ENCODE data around the gene CA5A. TPM values are rescaled to one million over a fixed set of nuclear protein-coding genes. Genes with fewer than 3 reads are reported as not detected.

The CA5A gene
- total and polyA plus RNA-seq, 2 of the 13 experiments (the other 11 are each of a cell fraction or from before 2014, with no cell fraction given) = 66.8 to 106 TPM

DNA sequence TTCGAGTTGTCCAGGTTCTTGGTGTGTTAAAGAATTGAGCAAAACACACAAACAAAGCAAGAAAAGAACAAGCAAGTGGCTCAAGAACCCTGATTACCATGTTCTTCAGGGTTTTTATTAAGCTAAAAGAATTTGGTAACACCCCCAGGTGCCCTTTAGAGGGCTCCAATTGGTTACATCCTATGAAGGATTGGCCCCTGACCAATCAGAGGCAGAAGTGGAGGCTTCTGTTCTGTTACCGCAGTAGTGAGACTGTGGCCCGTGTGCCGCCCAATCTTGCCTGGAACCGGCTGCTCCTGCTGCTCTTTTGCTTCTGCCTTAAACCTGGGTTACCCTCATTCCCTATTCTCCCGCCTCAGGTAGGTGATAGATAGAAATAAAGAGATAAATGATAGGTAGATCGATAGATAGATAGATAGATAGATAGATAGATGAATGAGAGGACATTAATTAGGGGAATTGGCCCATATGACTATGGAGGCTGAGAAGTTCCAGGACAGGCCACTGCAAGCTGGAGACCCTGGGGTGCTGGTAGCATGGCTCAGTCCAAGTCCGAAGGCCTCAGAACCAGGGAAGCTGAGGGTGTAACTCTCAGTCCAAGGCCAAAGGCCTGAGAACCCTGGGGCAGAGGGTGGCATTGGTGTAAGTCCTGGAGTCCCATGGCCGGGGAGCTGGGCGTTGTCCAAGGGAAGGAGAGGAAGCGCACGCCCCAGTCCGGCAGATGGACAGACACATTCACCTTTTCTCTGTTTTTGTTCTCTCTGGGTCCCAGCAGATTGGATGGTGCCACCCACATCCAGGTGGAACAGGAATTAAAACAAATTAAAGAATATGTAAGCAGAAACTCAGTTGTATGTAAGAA, 3.5 kb upstream of the CA5A start (continued):
- TF ChIP-seq ZNF772 (CRISPR knock-in tag; IDR thresholded peaks at IDR 0.05) (0 out of 2 replicates have a peak, but pooled peaks have one; percentile 13), ZNF644 (CRISPR knock-in tag; IDR thresholded peaks at IDR 0.05; ENCODE audit: low read depth) (no peak), ZNF251 (CRISPR knock-in tag; IDR thresholded peaks at IDR 0.05) (no peak), ZNF83 (CRISPR knock-in tag; IDR thresholded peaks at IDR 0.05; ENCODE audit: borderline replicate concordance) (no peak), WIZ (CRISPR knock-in tag; IDR thresholded peaks at IDR 0.05) (0 out of 2 replicates have a peak, but pooled peaks have one; percentile 48), RXRB (CRISPR knock-in tag; IDR thresholded peaks at IDR 0.05; ENCODE audit: borderline replicate concordance) (no peak), ZBTB46 (CRISPR knock-in tag; IDR thresholded peaks at IDR 0.05; ENCODE audit: borderline replicate concordance) (no peak), ZNF564 (CRISPR knock-in tag; IDR thresholded peaks at IDR 0.05) (peak; percentile 80; the same call in 1 of the 2 replicates), ZSCAN22 (CRISPR knock-in tag; IDR thresholded peaks at IDR 0.05) (no peak), STAG1 (CRISPR knock-in tag; IDR thresholded peaks at IDR 0.05) (no peak), SUZ12 (IDR thresholded peaks at IDR 0.05; ENCODE audit: low read depth, low read length) (no peak), ZBTB1 (CRISPR knock-in tag; IDR thresholded peaks at IDR 0.05; ENCODE audit: borderline replicate concordance) (no peak), SP2 (CRISPR knock-in tag; IDR thresholded peaks at IDR 0.05) (peak; percentile 64), KLF11 (CRISPR knock-in tag; IDR thresholded peaks at IDR 0.05) (no peak), NFYB (CRISPR knock-in tag; IDR thresholded peaks at IDR 0.05) (peak; percentile 81), ATF3 (CRISPR knock-in tag; IDR thresholded peaks at IDR 0.05) (no peak)
- TF ChIP-seq, protein P1, sequence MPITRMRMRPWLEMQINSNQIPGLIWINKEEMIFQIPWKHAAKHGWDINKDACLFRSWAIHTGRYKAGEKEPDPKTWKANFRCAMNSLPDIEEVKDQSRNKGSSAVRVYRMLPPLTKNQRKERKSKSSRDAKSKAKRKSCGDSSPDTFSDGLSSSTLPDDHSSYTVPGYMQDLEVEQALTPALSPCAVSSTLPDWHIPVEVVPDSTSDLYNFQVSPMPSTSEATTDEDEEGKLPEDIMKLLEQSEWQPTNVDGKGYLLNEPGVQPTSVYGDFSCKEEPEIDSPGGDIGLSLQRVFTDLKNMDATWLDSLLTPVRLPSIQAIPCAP (CRISPR knock-in tag; IDR thresholded peaks at IDR 0.05; ENCODE audit: low read depth) = no peak
- TF ChIP-seq, protein P2, sequence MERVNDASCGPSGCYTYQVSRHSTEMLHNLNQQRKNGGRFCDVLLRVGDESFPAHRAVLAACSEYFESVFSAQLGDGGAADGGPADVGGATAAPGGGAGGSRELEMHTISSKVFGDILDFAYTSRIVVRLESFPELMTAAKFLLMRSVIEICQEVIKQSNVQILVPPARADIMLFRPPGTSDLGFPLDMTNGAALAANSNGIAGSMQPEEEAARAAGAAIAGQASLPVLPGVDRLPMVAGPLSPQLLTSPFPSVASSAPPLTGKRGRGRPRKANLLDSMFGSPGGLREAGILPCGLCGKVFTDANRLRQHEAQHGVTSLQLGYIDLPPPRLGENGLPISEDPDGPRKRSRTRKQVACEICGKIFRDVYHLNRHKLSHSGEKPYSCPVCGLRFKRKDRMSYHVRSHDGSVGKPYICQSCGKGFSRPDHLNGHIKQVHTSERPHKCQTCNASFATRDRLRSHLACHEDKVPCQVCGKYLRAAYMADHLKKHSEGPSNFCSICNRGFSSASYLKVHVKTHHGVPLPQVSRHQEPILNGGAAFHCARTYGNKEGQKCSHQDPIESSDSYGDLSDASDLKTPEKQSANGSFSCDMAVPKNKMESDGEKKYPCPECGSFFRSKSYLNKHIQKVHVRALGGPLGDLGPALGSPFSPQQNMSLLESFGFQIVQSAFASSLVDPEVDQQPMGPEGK (CRISPR knock-in tag; IDR thresholded peaks at IDR 0.05) = no peak
- TF ChIP-seq, protein P3, sequence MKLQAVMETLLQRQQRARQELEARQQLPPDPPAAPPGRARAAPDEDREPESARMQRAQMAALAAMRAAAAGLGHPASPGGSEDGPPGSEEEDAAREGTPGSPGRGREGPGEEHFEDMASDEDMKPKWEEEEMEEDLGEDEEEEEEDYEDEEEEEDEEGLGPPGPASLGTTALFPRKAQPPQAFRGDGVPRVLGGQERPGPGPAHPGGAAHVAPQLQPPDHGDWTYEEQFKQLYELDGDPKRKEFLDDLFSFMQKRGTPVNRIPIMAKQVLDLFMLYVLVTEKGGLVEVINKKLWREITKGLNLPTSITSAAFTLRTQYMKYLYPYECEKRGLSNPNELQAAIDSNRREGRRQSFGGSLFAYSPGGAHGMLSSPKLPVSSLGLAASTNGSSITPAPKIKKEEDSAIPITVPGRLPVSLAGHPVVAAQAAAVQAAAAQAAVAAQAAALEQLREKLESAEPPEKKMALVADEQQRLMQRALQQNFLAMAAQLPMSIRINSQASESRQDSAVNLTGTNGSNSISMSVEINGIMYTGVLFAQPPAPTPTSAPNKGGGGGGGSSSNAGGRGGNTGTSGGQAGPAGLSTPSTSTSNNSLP (IDR thresholded peaks at IDR 0.05; ENCODE audit: low read depth, low read length) = no peak
- TF ChIP-seq, protein P4, sequence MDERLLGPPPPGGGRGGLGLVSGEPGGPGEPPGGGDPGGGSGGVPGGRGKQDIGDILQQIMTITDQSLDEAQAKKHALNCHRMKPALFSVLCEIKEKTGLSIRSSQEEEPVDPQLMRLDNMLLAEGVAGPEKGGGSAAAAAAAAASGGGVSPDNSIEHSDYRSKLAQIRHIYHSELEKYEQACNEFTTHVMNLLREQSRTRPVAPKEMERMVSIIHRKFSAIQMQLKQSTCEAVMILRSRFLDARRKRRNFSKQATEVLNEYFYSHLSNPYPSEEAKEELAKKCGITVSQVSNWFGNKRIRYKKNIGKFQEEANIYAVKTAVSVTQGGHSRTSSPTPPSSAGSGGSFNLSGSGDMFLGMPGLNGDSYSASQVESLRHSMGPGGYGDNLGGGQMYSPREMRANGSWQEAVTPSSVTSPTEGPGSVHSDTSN (CRISPR knock-in tag; IDR thresholded peaks at IDR 0.05) = peak; percentile 74
- TF ChIP-seq, protein P5, sequence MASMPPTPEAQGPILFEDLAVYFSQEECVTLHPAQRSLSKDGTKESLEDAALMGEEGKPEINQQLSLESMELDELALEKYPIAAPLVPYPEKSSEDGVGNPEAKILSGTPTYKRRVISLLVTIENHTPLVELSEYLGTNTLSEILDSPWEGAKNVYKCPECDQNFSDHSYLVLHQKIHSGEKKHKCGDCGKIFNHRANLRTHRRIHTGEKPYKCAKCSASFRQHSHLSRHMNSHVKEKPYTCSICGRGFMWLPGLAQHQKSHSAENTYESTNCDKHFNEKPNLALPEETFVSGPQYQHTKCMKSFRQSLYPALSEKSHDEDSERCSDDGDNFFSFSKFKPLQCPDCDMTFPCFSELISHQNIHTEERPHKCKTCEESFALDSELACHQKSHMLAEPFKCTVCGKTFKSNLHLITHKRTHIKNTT (CRISPR knock-in tag; IDR thresholded peaks at IDR 0.05) = no peak
